ENCODE measurements around the gene OR6C1.
"Not testable (repeated sequence)": the region's sequence is repeated elsewhere in the genome, so short reads cannot be mapped to it uniquely, and the experiment has no call there.

OR6C1 gene

DNA sequence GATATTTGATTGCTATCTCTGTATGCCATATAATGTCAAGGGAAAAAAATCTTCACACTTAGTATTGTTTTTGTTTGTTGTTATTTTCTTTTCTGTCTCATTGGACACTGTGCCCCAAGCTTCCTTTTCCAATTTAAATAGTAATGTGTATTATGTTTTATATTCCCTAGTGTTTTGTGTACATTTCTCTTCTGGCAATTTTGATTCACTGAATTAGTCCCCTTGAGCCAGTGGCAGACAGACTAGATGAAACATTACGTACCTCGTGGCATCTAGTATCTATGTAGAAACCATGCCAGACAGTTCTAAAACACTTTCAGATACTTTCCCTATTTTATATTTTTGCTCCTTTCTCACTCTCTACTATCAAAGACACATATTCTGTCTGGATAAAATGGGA lies at the start of gene OR6C1:
OR6C1 (plus strand) TSS at position 301 of the 400 bp plus-strand sequence. CDS start 6,257 bp downstream, outside the sequence.
- DNase-seq, result no peak

DNA sequence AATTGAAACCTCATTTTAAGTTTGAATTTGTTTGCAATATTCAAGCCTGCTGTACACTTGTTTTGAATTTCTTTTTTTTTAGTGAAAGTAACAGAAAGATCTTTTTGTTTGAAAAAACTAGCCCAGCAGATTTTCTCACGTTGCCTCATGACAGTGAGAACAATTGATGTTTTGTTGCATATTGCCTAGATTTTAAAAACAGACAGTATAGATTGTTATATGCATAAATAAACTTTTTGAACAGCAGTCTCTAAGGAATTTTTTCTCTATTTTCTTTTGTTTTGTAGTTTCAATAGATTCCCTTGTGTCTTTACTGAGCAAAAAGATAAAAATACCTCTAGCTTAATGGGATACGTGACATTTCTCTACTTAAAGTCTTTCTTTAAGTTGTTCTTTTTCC lies 33.2 kb upstream of the OR6C1 start:
- no peak for DNase-seq

DNA sequence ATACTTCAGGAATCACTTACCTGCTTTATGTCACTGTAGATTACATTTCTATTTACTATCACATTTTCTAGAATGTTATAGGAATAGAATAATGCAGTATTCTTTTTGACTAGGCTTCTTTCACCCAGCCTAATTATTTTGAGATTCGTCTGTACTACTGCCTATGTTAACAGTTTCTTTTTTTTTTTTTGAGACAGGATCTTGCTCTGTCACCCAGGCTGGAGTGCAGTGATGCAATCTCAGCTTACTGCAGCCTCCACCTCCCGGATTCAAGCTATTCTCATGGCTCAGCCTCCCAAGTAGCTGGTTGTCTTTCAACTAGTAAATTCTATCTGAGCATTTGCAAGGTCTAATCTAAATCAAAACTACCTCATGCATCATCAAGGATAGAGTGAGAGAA lies 24.1 kb upstream of the OR6C1 start:
- DNase-seq, result no peak

- no peak for DNase-seq
Measured at GRCh38 chr12:55296469-55296868, 17.7 kb upstream of the OR6C1 start, which contains the start of gene OR6C6. OR6C6 (minus strand) TSS chr12:55296569; CDS start chr12:55295232, 1,337 bp downstream.

GRCh38 chr12:55320201-55320600 lies 6.1 kb downstream of the OR6C1 start:
- no peak for DNase-seq

- DNase-seq, result not testable (repeated sequence)
Measured at GRCh38 chr12:55325801-55326200, 11.7 kb downstream of the OR6C1 start.

DNA sequence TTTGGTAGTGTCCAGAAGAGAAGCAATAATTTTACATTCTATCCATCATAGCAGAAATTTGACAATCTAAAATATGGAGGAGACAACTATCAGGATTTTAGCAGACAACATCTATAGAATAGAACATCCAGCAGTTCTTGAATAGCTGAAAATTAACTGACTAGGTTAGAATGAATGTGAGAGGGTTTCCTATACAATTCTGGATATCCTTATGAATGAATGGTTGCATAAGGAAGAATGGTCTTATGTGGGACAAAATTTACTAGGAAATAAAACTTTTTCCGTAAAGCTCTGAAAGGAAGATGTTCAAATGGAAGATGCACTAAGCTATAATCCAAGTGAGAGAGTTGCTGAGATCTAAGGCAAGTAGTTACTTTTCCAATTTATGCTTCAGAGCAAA lies 16.3 kb downstream of the OR6C1 start, which contains the start of gene OR6C3:
OR6C3 (plus strand) TSS at position 301 of the 400 bp plus-strand sequence. CDS start 955 bp downstream, outside the sequence.
- no peak for DNase-seq

- no peak for DNase-seq
Measured at GRCh38 chr12:55336002-55336401, 21.9 kb downstream of the OR6C1 start.

GRCh38 chr12:55355338-55355737 lies 41.2 kb downstream of the OR6C1 start:
- DNase-seq, result not testable (repeated sequence)

- DNase-seq, result no peak
Measured at GRCh38 chr12:55362675-55363074, 48.5 kb downstream of the OR6C1 start, which contains the start of gene OR6C75. OR6C75 (plus strand) TSS chr12:55362975; CDS start chr12:55365111, 2,136 bp downstream.

DNA sequence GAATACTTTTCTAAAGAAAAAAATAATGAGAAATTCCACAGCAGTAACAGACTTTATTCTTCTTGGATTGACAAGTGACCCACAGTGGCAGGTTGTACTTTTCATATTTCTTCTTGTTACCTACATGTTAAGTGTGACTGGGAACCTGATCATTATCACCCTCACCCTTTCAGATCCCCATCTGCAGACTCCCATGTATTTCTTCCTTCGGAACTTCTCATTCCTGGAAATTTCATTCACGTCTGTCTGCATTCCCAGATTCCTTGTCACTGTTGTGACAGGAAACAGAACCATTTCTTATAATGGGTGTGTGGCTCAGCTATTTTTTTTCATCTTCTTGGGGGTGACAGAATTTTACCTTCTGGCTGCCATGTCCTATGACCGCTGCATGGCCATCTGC lies 50.9 kb downstream of the OR6C1 start:
- DNase-seq, result no peak

All from activated effector memory CD4-positive, alpha-beta T cell treated with anti-CD3 and anti-CD28 coated beads, Interleukin-2, amount 50 U/mL, for 16 hours (primary cell).